K562 (cell line): ENCODE measurements around the gene SLC34A2. TPM values are rescaled to one million over a fixed set of nuclear protein-coding genes. Genes with fewer than 3 reads are reported as not detected.

Source experiments
- ATAC-seq: fragments of 200-7000 bp; cut with Tn5 transposase; 3 replicates; pipeline ENCODE4 v1.9.1; 2020; ENCODE audit warnings: moderate library complexity
- BruUV-seq: library from RNA; stranded (reverse); fragments of 400-500 nt; replicated peaks from 2 replicates; lab custom pipeline; 2021; lab: Mats Ljungman, UMichigan
- CTCF ChIA-PET: fragments of 300-600 bp; formaldehyde crosslinking; extraction: SDS; loops from one replicate; lab custom pipeline; 2021; ENCODE audit warnings: low intra/inter-chr PET ratio; lab: Yijun Ruan, JAX
- POLR2A ChIA-PET: fragments of 300-600, 350-650 bp; sonication (Branson Sonifier 250); formaldehyde crosslinking; extraction: SDS; loops from one replicate; lab custom pipeline; 2021; ENCODE audit warnings: antibody characterized with exemption, inconsistent platforms; lab: Yijun Ruan, JAX
- DNase-seq, 4 experiments: peaks; one replicate each; pipeline versions ENCODE4 v3.0.0 to v3.0.0-alpha.2; 2011 to 2018; ENCODE audit warnings: low spot score in 3 of 4, mixed read lengths in 3 of 4; ENCODE audit errors: extremely low read depth in 1 of 4
- FAIRE-seq: peaks from 2 replicates; lab custom pipeline; 2011; peaks lifted over from hg19 to GRCh38; lab: Jason Lieb, UNC
- H2AFZ ChIP-seq: 2 replicates; pipeline ENCODE4 v1.6.0; 2011; ENCODE audit warnings: low read depth, low read length, control low read depth, inconsistent platforms
- H3K27ac ChIP-seq: fragments of 200-600 bp; 3 replicates; pipeline ENCODE4 v1.8.0; 2011; ENCODE audit warnings: low read depth, mild to moderate bottlenecking, control low read depth, inconsistent platforms, low read length, moderate library complexity, mixed read lengths; ENCODE audit errors: extremely low read depth
- H3K27me3 ChIP-seq, 2 experiments: fragments of 300-600 bp in 1 of 2; 2 replicates in 1 of 2; 3 replicates in 1 of 2; pipeline versions ENCODE4 v1.6.0 to v1.8.0; 2011; ENCODE audit warnings: inconsistent platforms in 2 of 2, low read length in 2 of 2, mild to moderate bottlenecking in 1 of 2, mixed read lengths in 1 of 2, moderate library complexity in 1 of 2; ENCODE audit not compliant: control insufficient read depth in 2 of 2, insufficient read depth in 2 of 2
- H3K36me3 ChIP-seq: fragments of 300-600 bp; 3 replicates; pipeline ENCODE4 v1.8.0; 2011; ENCODE audit warnings: mild to moderate bottlenecking, low read length, inconsistent platforms; ENCODE audit not compliant: control insufficient read depth, insufficient read depth
- H3K4me1 ChIP-seq, 2 experiments: fragments of 200-600 bp in 1 of 2; replicated peaks in 1 of 2; 2 replicates in 1 of 2; 3 replicates in 1 of 2; pipeline versions ENCODE4 v1.5.1 to v1.8.0; 2011; ENCODE audit warnings: inconsistent platforms in 2 of 2, low read length in 2 of 2, mild to moderate bottlenecking in 1 of 2, mixed read lengths in 1 of 2, moderate library complexity in 1 of 2; ENCODE audit not compliant: control insufficient read depth in 2 of 2, insufficient read depth in 2 of 2
- H3K4me2 ChIP-seq: 2 replicates; pipeline ENCODE4 v1.6.1; 2011; ENCODE audit warnings: low read length, control low read depth, inconsistent platforms, mixed read lengths; ENCODE audit not compliant: insufficient read depth
- H3K4me3 ChIP-seq: fragments of 200-600 bp; sonication (generic), shearing (Covaris generic); 2 replicates; pipeline ENCODE4 v1.5.1; 2016; ENCODE audit warnings: control low read depth, inconsistent platforms
- H3K79me2 ChIP-seq: fragments of 200-600 bp; 3 replicates; pipeline ENCODE4 v1.8.0; 2011; ENCODE audit warnings: low read length, inconsistent platforms; ENCODE audit not compliant: control insufficient read depth, insufficient read depth
- H3K9ac ChIP-seq, 2 experiments: 2 replicates each; pipeline versions ENCODE4 v1.6.0 to v1.6.1; 2011; ENCODE audit warnings: low read depth in 2 of 2, low read length in 2 of 2, control low read depth in 1 of 2, inconsistent platforms in 1 of 2, mild to moderate bottlenecking in 1 of 2, mixed read lengths in 1 of 2; ENCODE audit not compliant: insufficient read depth in 1 of 2
- H3K9me1 ChIP-seq: one replicate; pipeline ENCODE4 v1.6.0; 2011; ENCODE audit warnings: inconsistent platforms, mild to moderate bottlenecking, low read length, moderate library complexity; ENCODE audit not compliant: control insufficient read depth, insufficient read depth
- H3K9me3 ChIP-seq: replicated peaks from 2 replicates; pipeline ENCODE4 v1.5.1; 2011; ENCODE audit warnings: low read depth, low read length, inconsistent platforms; ENCODE audit not compliant: control insufficient read depth, insufficient read depth
- H4K20me1 ChIP-seq: replicated peaks from 2 replicates; pipeline ENCODE4 v1.6.1; 2011; ENCODE audit warnings: low read length, inconsistent platforms, mixed read lengths; ENCODE audit not compliant: control insufficient read depth, insufficient read depth
- CBX3 ChIP-seq, 2 experiments: IDR thresholded peaks; 1 replicate in 1 of 2; 2 replicates in 1 of 2; pipeline ENCODE4 v1.6.1; 2012; ENCODE audit warnings: inconsistent platforms in 2 of 2, low read length in 2 of 2, borderline replicate concordance in 1 of 2, control low read depth in 1 of 2
- HOXB6 ChIP-seq: fragments of 250-450 bp; sonication (Bioruptor Pico); IDR thresholded peaks from 2 replicates; pipeline ENCODE4 v1.5.1; 2022; ENCODE audit warnings: mild to moderate bottlenecking, borderline replicate concordance
- SPI1 ChIP-seq: IDR thresholded peaks from 2 replicates; pipeline ENCODE4 v1.6.1; 2011; ENCODE audit warnings: low read depth, low read length, control low read depth, borderline replicate concordance
- WGBS: fragments of 100-300 bp; shearing (Covaris generic); methylation state at CpG from one replicate; pipeline ENCODE4 v1.1.6; 2016; ENCODE audit warnings: low coverage, mixed read lengths; ENCODE audit not compliant: insufficient coverage; ENCODE audit errors: missing lambda C conversion rate; 5-methylcytosine and 5-hydroxymethylcytosine counted together
- in situ Hi-C: fragments of 300-500 bp; cut with MboI; formaldehyde crosslinking; loops from 4 replicates; pipeline ENCODE4 v1.15.0; 2018; ENCODE audit warnings: inconsistent platforms, mixed read lengths
- intact Hi-C: fragments of 100-400 bp; cut with micrococcal nuclease; formaldehyde crosslinking; loops from 2 replicates; pipeline ENCODE4 v1.14.2; 2022
- polyA plus RNA-seq, 8 experiments: library from polyadenylated mRNA; depleted of rRNA in 4 of 8; stranded (reverse) in 5 of 8; unstranded in 3 of 8; fragments of >200 nt; fragmentation: Nextera tagmentation in 2 of 8; fragmentation: Illumina TruSeq in 1 of 8; extraction: Ambion mirVana in 2 of 8; extraction: Trizol in 1 of 8; gene quantifications; 2 replicates each; pipeline versions ENCODE4 v1.2.1 to v1.2.3, GENCODE V29; 2011 to 2014; ENCODE audit warnings: inconsistent platforms in 1 of 8, missing spikeins in 1 of 8
- total RNA-seq, 7 experiments: library from RNA; depleted of rRNA in 6 of 7; stranded (reverse); fragments of >200 nt in 6 of 7; fragmentation: Illumina TruSeq in 2 of 7; extraction: Trizol in 2 of 7; gene quantifications; 2 replicates each; pipeline versions ENCODE4 v1.2.1 to v1.2.3, GENCODE V29; 2011 to 2021; ENCODE audit warnings: low replicate concordance in 1 of 7
- TF ChIP-seq, protein P1 (sequence below): conservative IDR thresholded peaks from 2 replicates; pipeline ENCODE4 v1.6.1; 2011; ENCODE audit warnings: low read depth, mild to moderate bottlenecking, low read length; ENCODE audit not compliant: control insufficient read depth
- TF ChIP-seq, protein P2 (sequence below): fragments of 250-450 bp; sonication (Bioruptor Pico); IDR thresholded peaks from 2 replicates; pipeline ENCODE4 v1.5.1; 2021; ENCODE audit warnings: mild to moderate bottlenecking

The SLC34A2 gene
- total and polyA plus RNA-seq, 9 of the 15 experiments (the other 6 are each of a cell fraction or from before 2014, with no cell fraction given), result 1.5 TPM; not detected in 8

DNA sequence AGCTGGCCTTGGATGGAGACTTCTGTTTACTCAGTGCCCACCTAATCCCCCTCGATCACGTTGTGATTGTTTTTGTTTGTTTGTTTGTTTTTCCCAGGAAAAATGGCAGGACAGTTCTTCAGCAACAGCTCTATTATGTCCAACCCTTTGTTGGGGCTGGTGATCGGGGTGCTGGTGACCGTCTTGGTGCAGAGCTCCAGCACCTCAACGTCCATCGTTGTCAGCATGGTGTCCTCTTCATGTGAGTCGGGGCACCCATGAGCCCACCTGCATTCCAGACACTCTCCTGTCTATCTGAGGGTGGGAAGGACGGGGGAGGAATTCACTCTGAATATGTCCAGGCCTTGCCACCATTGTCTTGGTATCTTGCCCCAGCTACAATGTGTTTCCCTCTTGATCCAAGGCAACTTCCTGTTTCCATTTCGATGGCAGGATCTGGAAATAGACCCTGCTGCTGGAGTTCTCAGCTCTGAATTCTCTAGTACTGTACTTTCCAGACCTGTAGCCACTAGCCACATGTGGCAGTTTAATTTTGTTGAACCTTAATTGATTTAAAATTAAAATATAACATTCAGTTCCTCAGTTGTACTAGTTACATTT lies 10.5 kb downstream of the SLC34A2 start:
- POLR2A ChIA-PET, result interaction anchor here (0.6 kb wide), 1 partner anchor 1146 kb away, joined by 3 read pairs; no protein-coding TSS in a partner anchor
- no peak for DNase-seq
- under 1% methylated on average over 9 of the region's 9 CpGs for WGBS
- ATAC-seq, result no peak
- no peaks in the 10 kb centered on the region for H3K79me2 ChIP-seq
- H3K27ac ChIP-seq, result no peak overlapping the region
- no TSS peak for BruUV-seq
- no peak for FAIRE-seq
- no peaks in the 10 kb centered on the region for H3K4me1 ChIP-seq
- H3K9ac ChIP-seq, result no peak overlapping the region
- H3K4me3 ChIP-seq, result no peak overlapping the region
- H3K9me1 ChIP-seq, result no peaks in the 10 kb centered on the region
- no peaks in the 10 kb centered on the region for H3K9me3 ChIP-seq
- H3K27me3 ChIP-seq, result peaks cover 14 to 56% of the 10 kb centered on the region in 2 experiments
- H2AFZ ChIP-seq, result no peak overlapping the region
- in situ Hi-C loops, result no loop called here
- TF ChIP-seq CBX3 (IDR thresholded peaks at IDR 0.05; ENCODE audit: borderline replicate concordance in 1 of 2, low read length in 2 of 2), result no peak
- TF ChIP-seq, all 486 proteins: peak for 0
- Histone ChIP-seq H3K36me3 (no peaks in the 10 kb centered on the region), H3K4me2 (no peak overlapping the region), H4K20me1 (no peaks in the 10 kb centered on the region)
- CTCF ChIA-PET, result no interaction called here
- intact Hi-C loops, result no loop called here

DNA sequence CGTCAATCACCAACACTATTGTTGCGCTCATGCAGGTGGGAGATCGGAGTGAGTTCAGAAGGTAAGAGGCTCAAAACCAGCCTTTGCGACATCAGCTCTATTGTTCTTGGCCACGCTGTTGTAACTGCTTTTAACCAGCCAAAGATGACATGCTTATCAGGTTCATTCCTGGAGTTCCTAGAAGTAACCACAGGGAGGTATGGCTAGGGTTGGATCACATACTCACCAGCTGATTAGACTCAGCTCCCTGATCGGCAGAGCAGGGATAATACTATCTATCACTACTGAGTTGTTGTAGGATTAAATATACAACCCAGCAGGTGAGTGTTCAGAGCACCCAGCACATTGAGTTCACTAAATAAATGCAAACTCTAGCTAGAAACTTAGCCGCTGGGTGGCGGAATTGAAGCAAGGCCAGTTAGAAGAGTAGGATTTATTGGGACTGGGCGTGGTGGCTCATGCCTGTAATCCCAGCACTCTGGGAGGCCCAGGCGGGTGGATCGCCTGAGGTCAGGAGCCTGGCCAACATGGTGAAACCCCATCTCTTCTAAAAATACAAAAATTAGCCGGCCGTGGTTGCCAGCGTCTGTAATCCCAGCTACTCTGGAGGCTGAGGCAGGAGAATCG lies 12.4 kb downstream of the SLC34A2 start:
- H3K9ac ChIP-seq, result no peak overlapping the region
- no peaks in the 10 kb centered on the region for H4K20me1 ChIP-seq
- ChIA-PET CTCF (no interaction called here), POLR2A (interaction anchor here (0.8 kb wide), 1 partner anchor 13 kb away, joined by 3 read pairs; the partner anchor contains the start of gene SLC34A2)
- no peak overlapping the region for H3K4me2 ChIP-seq
- in situ Hi-C loops, result no loop called here
- H3K9me3 ChIP-seq, result no peaks in the 10 kb centered on the region
- ATAC-seq, result peak; percentile 85
- H3K4me3 ChIP-seq, result no peak overlapping the region
- H3K27ac ChIP-seq, result no peak overlapping the region
- H3K27me3 ChIP-seq, result peaks cover 14 to 51% of the 10 kb centered on the region in 2 experiments
- intact Hi-C loops, result no loop called here
- peak; percentile 59 for FAIRE-seq
- no peak overlapping the region for H2AFZ ChIP-seq
- H3K79me2 ChIP-seq, result no peaks in the 10 kb centered on the region
- no peaks in the 10 kb centered on the region for H3K36me3 ChIP-seq
- no peaks in the 10 kb centered on the region for H3K4me1 ChIP-seq
- no TSS peak for BruUV-seq
- no peaks in the 10 kb centered on the region for H3K9me1 ChIP-seq
- 2% methylated on average over 15 of the region's 15 CpGs for WGBS
- DNase-seq, result peak in 2 of 4 experiments; percentile 28 to 52
- no peak for TF ChIP-seq HOXB6
- TF ChIP-seq, protein P1, sequence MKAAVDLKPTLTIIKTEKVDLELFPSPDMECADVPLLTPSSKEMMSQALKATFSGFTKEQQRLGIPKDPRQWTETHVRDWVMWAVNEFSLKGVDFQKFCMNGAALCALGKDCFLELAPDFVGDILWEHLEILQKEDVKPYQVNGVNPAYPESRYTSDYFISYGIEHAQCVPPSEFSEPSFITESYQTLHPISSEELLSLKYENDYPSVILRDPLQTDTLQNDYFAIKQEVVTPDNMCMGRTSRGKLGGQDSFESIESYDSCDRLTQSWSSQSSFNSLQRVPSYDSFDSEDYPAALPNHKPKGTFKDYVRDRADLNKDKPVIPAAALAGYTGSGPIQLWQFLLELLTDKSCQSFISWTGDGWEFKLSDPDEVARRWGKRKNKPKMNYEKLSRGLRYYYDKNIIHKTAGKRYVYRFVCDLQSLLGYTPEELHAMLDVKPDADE, result no peak
- TF ChIP-seq, protein P2, sequence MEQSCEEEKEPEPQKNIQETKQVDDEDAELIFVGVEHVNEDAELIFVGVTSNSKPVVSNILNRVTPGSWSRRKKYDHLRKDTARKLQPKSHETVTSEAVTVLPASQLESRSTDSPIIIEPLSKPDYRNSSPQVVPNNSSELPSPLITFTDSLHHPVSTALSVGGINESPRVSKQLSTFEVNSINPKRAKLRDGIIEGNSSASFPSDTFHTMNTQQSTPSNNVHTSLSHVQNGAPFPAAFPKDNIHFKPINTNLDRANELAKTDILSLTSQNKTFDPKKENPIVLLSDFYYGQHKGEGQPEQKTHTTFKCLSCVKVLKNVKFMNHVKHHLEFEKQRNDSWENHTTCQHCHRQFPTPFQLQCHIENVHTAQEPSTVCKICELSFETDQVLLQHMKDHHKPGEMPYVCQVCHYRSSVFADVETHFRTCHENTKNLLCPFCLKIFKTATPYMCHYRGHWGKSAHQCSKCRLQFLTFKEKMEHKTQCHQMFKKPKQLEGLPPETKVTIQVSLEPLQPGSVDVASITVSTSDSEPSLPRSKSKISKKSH (CRISPR knock-in tag), result no peak
- TF ChIP-seq SPI1, result no peak
